Activated CD4-positive, alpha-beta T cell treated with anti-CD3 and anti-CD28 coated beads for 48 hours (primary cell): ENCODE measurements around the gene TMEM132A.

ENCODE experiments used
- DNase-seq: peaks from one replicate; pipeline ENCODE4 v3.0.0-alpha.2; 2020

TMEM132A gene

DNA sequence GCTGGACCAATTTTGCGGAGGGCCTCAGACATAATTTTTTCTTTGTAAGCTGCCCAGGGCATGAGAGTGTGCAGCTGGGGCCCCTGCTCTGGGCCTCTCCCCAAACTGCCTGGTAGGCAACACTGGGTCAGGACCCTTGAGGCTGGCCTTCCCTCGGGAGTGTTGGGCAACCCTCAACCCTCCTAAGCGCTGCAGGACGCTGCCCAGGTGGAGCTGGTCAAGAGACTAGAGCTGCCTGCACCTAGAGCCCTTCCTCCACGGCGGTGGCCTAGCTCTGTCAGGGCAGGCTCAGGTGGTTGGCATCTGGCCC, 505 bp upstream of the TMEM132A start:
- DNase-seq = no peak

DNA sequence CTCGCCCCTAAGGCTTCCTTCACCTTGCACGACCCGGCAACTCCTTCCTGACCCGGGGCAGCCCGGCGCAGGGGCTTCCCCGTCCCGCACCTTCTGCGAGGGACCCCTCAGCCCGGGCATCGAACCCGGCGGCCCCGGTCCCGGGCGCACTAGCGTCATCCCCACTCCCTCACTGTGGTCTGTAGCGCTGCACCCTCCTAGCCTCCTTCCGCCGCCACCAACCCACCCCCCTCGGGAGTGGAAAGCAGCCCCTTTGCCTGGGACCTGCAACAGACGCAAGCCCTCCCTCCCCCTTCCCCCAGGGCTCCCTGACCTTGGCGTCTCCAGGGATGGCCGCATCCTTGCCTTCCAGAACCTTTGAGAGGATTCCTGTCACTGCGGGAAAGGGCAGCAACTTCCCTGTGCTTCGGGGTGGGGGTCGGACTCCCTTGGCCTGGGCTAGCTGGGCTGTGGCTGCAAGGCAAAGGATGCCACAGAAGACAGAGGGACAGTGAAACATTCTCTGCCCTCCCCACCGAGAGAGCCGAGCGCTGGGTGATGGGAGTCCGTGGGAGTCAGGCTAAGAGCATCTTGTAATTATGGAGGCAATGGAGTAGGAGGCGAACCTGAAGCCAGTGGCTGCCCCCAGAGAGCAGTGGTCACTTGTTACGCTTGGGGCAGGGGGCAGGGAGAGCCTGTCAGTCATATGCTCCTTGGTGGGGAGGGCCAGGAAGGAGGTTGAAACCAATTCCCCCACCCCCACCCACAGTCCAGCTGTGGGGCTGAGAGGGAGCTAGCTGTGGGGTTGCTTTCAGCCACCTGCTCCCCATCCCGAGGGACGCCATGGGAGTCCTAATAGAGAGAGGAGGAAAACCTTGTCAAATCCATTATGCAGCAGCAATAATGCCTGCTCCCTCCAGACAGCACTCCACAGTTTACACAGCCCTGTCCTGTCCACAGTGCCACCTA, 920 bp downstream of the TMEM132A start:
- no peak for DNase-seq

DNA sequence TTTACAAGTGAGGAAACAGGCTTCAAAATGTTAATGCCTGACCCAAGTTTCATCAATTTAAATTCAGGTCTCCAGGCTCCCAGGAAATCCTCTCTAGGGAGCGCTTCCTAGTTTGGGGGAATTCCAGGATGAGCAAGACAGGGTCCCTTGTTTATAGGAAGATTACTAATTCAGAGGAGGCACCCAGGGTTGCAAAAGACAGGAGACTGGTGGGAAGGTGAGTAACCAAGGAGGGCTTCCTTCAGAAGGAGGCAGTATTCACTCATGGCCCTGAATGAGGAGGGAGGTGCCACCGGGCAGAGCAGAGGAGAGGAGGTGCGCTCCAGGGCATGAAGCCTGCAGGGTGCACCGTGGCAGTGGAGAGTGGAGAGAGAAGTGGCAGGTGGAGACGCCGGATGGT, 1.6 kb downstream of the TMEM132A start:
- no peak for DNase-seq

DNA sequence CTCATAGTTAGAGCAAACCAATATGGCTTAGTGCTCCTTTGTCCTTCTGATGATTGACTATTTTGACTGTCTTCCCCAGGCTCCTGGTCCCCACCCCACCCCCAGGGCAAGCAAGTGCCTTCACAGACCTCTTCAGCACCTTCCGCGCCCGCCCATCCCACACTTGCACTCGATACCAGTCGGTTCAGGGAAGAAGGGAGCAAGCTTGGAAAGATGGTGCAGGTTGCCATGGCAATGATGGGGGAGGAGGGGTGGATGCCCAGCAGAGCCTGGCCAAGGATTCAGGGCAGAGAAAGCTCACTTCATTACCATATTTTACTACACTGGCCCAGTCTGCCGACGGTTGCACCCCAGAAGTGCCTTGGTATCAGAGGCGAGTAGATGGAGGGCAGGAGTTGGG, 2.2 kb downstream of the TMEM132A start:
- DNase-seq = no peak

DNA sequence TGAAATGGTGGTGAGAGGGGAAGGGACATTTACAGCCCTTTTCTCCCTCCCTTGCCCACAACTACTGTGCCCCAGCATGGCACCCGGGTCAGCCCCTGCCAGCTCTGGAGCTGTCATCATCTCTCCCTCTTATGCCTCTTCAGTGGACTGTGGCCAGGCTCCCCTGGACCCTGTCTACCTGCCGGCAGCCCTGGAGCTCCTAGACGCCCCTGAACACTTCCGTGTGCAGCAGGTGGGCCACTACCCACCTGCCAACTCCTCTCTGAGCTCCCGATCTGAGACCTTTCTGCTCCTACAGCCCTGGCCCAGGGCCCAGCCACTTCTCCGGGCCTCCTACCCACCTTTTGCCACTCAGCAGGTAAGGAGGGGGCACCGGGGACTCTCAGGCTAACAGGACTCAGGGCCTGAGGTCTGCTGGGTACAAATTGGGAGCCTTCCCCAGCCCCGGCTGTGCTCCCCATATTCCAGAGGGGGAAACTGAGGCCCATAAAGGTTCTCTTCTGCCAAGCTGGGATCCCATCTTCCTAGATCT, 2.9 kb downstream of the TMEM132A start:
- DNase-seq = no peak

DNA sequence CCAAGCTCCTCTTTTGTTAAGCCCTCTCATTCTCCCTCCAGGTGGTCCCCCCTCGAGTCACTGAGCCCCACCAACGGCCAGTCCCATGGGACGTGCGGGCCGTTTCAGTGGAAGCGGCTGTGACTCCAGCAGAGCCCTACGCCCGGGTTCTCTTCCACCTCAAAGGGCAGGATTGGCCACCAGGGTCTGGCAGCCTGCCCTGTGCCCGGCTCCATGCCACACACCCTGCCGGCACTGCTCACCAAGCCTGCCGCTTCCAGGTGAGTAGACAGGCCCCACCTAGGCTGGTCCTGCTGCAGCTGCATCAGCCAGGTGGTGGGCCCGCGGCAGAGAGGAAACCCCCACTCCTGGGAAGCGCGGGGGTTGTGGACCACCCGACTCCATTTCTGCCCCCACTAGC, 3.3 kb downstream of the TMEM132A start:
- no peak for DNase-seq

DNA sequence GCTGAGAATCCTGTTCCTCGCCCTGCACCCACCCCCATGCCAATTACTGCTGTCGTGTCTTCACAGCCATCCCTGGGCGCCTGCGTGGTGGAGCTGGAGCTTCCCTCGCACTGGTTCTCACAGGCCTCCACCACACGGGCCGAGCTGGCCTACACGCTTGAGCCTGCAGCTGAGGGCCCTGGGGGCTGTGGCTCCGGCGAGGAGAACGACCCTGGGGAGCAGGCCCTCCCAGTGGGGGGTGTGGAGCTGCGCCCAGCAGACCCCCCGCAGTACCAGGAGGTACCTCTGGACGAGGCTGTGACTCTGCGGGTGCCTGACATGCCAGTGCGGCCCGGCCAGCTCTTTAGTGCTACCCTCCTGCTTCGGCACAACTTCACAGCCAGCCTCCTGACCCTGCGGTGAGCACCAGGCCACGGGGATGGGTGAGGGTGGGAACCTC, 4.3 kb downstream of the TMEM132A start:
- no peak for DNase-seq

GRCh38 chr11:60929764-60930163, 5.5 kb downstream of the TMEM132A start:
- no peak for DNase-seq

DNA sequence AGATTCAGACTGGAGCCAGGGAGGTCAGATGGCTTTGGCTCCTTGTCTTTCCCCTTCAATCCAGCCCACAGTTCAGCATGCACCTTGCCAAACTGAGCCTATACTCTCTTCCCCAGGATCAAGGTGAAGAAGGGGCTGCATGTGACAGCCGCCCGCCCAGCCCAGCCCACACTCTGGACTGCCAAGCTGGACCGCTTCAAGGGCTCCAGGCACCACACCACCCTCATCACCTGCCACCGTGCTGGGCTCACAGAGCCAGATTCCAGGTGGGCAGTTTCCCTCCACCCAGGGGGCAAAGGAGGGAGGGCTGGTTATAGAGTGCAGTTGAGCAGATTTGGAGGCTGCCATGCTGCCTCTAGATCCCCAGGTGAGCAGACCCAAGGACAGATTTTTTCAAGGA, 6.1 kb downstream of the TMEM132A start:
- no peak for DNase-seq

- no peak for DNase-seq
Measured at GRCh38 chr11:60931917-60932316, 7.7 kb downstream of the TMEM132A start.

DNA sequence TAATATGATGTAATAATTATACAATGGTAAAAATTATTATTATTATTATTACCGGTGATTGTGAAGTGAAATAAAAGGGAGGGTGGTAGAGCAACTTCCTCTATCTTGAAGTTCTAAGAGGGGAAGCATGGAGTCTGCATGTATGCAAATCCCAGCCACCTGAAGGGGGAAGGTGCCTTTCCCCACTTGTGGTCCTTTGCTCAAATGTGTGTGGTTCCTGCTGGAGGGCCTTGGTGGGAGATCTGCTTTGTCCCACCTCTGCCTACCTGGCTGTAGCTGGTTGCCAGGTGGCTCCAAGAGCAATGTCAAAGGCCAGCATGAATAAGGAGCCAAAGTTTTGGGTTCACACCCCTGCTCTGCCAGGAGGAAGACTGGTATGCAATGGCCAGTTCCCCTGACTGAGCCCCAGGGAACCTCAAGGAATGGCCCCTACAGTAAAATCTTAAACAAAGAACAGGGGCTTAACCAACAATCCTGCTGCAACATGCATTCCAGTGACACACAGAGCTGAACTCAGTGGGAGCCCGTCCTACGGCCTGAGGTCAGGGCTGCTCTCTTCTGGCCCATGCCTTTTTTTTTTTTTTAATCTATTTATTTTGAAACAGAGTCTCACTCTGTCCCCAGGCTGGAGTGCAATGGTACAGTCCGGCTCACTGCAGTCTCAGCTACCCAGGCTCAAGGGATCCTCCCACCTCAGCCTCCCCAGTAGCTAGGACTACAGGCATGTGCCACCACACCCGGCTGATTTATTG, 8.5 kb downstream of the TMEM132A start:
- no peak for DNase-seq

DNA sequence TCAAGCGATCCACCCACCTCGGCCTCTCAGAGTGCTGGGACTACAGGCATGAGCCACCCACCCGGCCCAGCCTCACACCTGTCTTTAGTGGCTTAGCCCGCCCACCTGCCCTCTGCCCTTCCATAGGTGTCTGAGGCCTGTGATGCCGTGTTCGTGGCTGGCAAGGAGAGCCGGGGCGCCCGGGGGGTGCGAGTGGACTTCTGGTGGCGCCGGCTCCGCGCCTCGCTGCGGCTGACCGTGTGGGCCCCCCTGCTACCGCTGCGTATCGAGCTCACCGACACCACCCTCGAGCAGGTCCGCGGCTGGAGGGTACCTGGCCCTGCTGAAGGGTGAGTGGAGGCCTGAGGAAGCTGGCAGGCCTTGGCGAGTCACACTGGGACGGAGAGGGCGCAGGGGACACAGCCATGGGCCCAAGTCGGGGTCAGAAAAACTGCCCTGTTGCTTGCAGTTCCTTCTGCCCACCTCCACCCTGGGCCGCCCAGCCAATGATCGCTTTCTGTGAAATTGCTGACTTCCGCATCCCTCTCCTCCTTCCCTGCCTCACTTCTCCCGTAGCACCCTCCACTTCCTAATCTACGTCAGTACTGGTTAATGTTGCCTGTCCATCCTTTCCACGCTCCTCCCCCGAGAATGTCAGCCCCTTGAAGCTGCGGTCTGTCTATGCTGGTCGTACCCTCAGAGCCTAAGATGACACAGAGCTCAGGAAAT, 9.3 kb downstream of the TMEM132A start:
- DNase-seq = no peak

DNA sequence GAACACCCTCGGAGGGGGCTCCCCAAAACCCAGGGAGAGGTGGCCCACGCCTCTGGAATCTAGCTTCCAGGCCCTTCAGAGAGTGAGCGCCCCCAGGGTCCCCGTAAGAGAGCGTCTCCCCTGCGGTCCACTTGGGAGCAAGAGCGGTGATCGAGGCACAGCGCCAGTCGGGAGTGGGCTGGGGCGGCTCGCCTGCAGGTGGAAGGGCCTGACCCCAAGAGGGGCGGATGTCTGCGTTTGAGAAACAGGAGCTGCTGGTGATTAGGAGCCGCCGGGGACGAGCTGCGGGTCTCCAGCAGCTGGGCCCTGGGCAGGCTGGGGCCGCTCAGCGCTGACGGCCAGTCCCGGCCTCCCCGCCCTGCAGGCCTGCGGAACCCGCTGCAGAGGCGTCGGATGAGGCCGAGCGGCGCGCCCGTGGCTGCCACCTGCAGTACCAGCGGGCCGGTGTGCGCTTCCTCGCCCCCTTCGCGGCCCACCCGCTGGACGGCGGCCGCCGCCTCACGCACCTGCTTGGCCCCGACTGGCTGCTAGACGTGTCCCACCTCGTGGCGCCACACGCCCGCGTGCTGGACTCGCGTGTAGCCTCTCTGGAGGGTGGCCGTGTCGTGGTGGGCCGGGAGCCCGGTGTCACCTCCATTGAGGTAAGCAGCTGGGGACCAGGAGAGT, 10.0 kb downstream of the TMEM132A start:
- no peak for DNase-seq

GRCh38 chr11:60934790-60935605, 10.7 kb downstream of the TMEM132A start:
- no peak for DNase-seq

DNA sequence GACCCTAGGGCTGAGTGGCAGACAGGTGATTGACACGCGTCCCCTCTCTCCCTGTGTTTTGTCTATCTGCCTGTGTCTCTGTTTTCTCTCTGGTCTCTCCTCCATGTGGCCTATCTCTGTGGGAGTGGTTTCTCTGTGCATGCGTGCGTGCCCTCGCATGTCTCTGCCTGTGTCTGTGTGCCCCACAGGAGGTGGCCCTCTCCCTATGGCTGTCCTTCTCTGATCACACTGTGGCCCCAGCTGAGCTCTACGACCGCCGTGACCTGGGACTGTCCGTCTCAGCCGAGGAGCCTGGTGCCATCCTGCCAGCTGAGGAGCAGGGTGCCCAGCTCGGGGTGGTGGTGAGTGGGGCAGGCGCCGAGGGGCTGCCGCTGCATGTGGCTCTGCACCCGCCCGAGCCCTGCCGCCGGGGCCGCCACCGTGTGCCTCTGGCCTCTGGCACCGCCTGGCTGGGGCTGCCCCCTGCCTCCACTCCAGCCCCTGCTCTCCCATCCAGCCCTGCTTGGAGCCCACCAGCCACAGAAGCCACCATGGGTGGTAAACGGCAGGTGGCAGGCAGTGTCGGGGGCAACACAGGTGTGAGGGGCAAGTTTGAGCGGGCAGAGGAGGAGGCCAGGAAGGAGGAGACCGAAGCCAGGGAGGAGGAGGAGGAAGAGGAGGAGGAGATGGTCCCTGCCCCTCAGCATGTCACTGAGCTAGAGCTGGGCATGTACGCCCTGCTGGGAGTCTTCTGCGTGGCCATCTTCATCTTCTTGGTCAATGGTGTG, 11.6 kb downstream of the TMEM132A start:
- DNase-seq = no peak

- DNase-seq = no peak
Measured at GRCh38 chr11:60936467-60937143, 12.3 kb downstream of the TMEM132A start.

- DNase-seq = no peak
Measured at GRCh38 chr11:60937144-60937527, 12.9 kb downstream of the TMEM132A start.

DNA sequence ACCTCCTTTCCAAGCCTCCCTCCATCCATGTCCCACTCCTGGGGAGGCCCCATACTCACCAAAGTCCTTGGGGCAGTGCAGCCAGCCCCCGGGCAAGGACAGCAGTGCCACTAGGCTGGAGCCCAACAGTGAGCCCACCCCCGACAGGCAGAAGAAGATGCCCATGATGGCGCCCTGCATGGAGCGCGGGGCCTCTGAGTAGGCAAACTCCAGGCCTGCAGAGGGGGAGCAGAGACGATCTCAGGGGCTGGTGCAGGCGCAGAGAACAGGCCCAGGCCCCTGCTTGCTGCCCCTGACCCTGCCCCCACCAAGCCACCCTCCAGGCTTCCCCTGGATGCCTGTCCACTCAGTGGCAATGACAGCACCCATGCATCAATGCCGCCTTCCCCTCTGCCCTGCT, 13.6 kb downstream of the TMEM132A start:
- DNase-seq = no peak

GRCh38 chr11:60938500-60938899, 14.2 kb downstream of the TMEM132A start:
- no peak for DNase-seq

DNA sequence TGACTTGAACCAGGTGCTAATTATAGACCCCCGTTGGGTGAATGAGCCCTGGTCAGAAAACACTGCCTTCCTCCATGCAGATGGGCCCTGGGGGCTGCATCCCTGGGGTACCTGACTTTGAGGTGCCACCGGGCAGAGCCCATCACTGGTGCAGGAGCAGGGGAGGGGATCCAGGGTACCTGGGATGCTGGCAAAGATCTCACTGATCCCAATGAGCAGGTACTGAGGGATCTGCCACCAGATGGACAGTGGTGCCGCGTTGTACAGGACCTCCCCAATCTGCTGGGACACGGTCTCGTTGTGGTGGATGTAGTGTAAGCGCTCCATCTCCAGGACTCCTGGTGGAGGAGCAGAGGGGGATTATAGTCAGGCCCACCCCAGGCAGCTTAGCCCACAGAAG, 15.0 kb downstream of the TMEM132A start:
- no peak for DNase-seq

GRCh38 chr11:60939855-60940254, 15.6 kb downstream of the TMEM132A start:
- no peak for DNase-seq
